ENCODE results near the gene MAOB. TPM values are rescaled to one million over a fixed set of nuclear protein-coding genes. Genes with fewer than 3 reads are reported as not detected.

The MAOB gene
- total RNA-seq, 1 donor from 2014 or later = not detected

DNA sequence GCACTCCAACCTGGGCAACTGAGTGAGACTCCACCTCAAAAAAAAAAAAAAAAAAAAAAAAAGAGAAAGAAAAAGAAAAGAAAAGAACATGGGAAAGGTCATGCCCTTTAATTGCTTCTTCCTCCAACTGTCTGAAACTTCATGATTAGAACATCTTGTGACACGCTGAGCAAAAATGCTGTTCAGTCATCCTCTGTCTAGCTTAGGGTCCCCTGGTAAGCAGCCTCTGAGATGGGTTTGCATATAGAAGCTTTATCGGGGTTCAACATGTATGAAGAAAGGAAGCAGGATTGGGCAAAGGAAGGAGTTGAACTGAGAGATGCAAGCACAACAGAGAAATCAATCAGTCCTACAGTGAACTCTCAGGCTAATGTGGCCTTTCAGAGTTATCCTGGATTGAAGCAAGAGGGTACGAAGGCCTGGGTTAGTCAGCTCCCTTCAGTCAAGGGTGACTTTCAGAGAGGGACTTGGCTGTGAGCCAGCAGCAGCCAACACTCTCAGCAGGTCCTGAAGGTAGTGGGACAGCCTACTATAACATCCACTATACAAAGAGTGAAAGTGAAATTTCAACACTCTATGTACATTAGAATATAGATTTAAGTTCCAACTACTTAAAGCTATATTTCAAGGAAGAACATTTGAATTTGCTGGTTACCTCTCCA is 11.4 kb downstream of the MAOB start:
- H3K27me3 Mint-ChIP-seq (ENCODE audit: unreplicated experiment) = no peaks in the 10 kb centered on the region
- no peak overlapping the region for H3K4me3 Mint-ChIP-seq (ENCODE audit: unreplicated experiment)
- H3K4me1 Mint-ChIP-seq (ENCODE audit: low read depth, unreplicated experiment) = no peaks in the 10 kb centered on the region
- TF ChIP-seq, protein P1, sequence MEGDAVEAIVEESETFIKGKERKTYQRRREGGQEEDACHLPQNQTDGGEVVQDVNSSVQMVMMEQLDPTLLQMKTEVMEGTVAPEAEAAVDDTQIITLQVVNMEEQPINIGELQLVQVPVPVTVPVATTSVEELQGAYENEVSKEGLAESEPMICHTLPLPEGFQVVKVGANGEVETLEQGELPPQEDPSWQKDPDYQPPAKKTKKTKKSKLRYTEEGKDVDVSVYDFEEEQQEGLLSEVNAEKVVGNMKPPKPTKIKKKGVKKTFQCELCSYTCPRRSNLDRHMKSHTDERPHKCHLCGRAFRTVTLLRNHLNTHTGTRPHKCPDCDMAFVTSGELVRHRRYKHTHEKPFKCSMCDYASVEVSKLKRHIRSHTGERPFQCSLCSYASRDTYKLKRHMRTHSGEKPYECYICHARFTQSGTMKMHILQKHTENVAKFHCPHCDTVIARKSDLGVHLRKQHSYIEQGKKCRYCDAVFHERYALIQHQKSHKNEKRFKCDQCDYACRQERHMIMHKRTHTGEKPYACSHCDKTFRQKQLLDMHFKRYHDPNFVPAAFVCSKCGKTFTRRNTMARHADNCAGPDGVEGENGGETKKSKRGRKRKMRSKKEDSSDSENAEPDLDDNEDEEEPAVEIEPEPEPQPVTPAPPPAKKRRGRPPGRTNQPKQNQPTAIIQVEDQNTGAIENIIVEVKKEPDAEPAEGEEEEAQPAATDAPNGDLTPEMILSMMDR (IDR thresholded peaks at IDR 0.05; ENCODE audit: partially characterized antibody, unreplicated experiment) = no peak
- no peak for DNase-seq
- H3K9me3 Mint-ChIP-seq (ENCODE audit: unreplicated experiment) = no peaks in the 10 kb centered on the region
- no peak overlapping the region for H3K27ac Mint-ChIP-seq (ENCODE audit: unreplicated experiment)
- H3K36me3 Mint-ChIP-seq (ENCODE audit: unreplicated experiment) = peaks cover 3% of the 10 kb centered on the region

DNA sequence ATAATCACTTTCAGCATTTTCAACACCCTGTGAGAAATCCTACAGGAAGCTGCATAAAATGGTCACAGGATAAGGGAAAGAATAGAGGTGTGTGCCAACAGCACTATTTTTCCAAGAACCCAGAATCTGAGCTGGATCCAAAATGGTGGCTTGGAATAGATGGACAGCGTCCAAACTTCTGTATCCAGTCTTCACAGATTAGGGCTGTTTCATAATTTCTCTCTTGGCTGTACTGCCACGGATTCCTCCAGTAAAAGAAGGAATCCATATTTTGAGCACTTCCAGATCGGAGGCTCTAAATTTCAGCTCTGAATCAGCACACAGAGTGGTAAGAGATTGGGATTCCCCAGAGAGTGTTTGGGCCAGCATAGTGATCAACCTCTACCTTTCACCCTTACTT is 12.2 kb downstream of the MAOB start:
- Mint-ChIP-seq H3K4me1 (ENCODE audit: low read depth, unreplicated experiment) (no peaks in the 10 kb centered on the region), H3K27ac (ENCODE audit: unreplicated experiment) (no peak overlapping the region), H3K9me3 (ENCODE audit: unreplicated experiment) (no peaks in the 10 kb centered on the region), H3K4me3 (ENCODE audit: unreplicated experiment) (no peak overlapping the region), H3K27me3 (ENCODE audit: unreplicated experiment) (no peaks in the 10 kb centered on the region), H3K36me3 (ENCODE audit: unreplicated experiment) (peaks cover 3% of the 10 kb centered on the region)
- DNase-seq = no peak
- TF ChIP-seq, protein P1 (IDR thresholded peaks at IDR 0.05; ENCODE audit: partially characterized antibody, unreplicated experiment) = no peak

DNA sequence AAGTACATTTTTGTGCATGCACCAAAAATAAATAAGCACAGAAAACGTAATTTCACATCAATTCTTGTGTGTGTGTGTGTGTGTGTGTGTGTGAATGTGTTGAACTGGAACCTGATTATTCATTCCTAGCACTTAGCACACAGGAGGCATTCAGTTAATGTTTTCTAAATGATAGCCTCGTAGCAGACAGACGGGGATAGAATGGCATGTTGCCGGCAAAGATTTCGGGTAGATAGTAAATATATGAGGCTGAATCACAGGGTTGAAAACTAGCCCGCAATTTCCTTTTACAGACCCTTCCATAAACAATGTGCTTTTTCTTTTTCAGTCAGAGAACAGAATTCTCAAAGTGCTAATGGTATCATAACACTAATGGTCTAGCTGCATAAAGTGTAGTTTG is 13.5 kb downstream of the MAOB start:
- no peaks in the 10 kb centered on the region for H3K4me1 Mint-ChIP-seq (ENCODE audit: low read depth, unreplicated experiment)
- peaks cover 3% of the 10 kb centered on the region for H3K36me3 Mint-ChIP-seq (ENCODE audit: unreplicated experiment)
- no peak overlapping the region for H3K4me3 Mint-ChIP-seq (ENCODE audit: unreplicated experiment)
- DNase-seq = no peak
- H3K9me3 Mint-ChIP-seq (ENCODE audit: unreplicated experiment) = no peaks in the 10 kb centered on the region
- H3K27ac Mint-ChIP-seq (ENCODE audit: unreplicated experiment) = no peak overlapping the region
- TF ChIP-seq, protein P1 (IDR thresholded peaks at IDR 0.05; ENCODE audit: partially characterized antibody, unreplicated experiment) = no peak
- H3K27me3 Mint-ChIP-seq (ENCODE audit: unreplicated experiment) = no peaks in the 10 kb centered on the region

DNA sequence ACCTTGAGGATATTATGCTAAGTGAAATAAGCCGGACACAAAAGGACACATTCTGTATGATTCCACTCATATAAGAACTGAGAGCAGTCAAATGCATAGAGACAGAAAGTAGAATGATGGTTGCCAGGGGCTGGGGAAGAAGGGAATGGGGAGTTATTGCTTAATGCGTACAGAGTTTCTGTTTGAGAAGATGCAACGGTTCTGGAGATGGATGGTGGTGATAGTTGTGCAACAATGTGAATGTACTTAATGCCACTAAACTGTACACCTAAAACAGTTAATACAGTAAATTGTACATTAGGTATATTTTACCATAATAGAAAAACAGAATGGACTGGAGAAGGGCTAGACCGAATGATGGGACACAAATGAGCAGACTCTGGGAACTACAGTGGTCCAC is 15.8 kb downstream of the MAOB start:
- no peaks in the 10 kb centered on the region for H3K27me3 Mint-ChIP-seq (ENCODE audit: unreplicated experiment)
- H3K4me3 Mint-ChIP-seq (ENCODE audit: unreplicated experiment) = no peak overlapping the region
- TF ChIP-seq, protein P1 (IDR thresholded peaks at IDR 0.05; ENCODE audit: partially characterized antibody, unreplicated experiment) = no peak
- H3K4me1 Mint-ChIP-seq (ENCODE audit: low read depth, unreplicated experiment) = no peaks in the 10 kb centered on the region
- DNase-seq = no peak
- no peaks in the 10 kb centered on the region for H3K9me3 Mint-ChIP-seq (ENCODE audit: unreplicated experiment)
- no peaks in the 10 kb centered on the region for H3K36me3 Mint-ChIP-seq (ENCODE audit: unreplicated experiment)
- H3K27ac Mint-ChIP-seq (ENCODE audit: unreplicated experiment) = no peak overlapping the region

DNA sequence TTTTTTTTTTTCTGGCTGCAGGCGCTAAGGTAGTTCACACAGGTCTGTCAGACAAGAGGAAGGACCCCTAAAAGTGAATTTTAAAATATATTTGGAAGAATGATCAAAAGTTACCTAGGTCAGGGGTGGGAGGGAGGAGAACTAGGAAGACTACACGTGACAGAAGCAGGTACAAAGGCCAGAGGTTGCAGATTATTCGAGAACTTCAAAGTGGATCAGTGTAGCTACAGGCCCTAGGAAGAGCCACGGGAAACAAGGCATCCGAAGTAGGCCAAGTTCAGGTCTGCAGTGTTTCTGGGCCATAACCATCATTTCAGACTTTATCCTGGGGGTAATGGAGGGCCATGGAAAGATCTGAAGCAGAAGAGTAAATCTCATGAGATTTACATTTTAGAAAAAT is 16.5 kb downstream of the MAOB start:
- H3K9me3 Mint-ChIP-seq (ENCODE audit: unreplicated experiment) = no peaks in the 10 kb centered on the region
- no peak for DNase-seq
- no peak overlapping the region for H3K4me3 Mint-ChIP-seq (ENCODE audit: unreplicated experiment)
- no peaks in the 10 kb centered on the region for H3K36me3 Mint-ChIP-seq (ENCODE audit: unreplicated experiment)
- TF ChIP-seq, protein P1 (IDR thresholded peaks at IDR 0.05; ENCODE audit: partially characterized antibody, unreplicated experiment) = no peak
- no peaks in the 10 kb centered on the region for H3K4me1 Mint-ChIP-seq (ENCODE audit: low read depth, unreplicated experiment)
- H3K27me3 Mint-ChIP-seq (ENCODE audit: unreplicated experiment) = no peaks in the 10 kb centered on the region
- no peak overlapping the region for H3K27ac Mint-ChIP-seq (ENCODE audit: unreplicated experiment)
